ENCODE measurements around the gene VWA7.
"Not testable (repeated sequence)": the region's sequence is repeated elsewhere in the genome, so short reads cannot be mapped to it uniquely, and the experiment has no call there.

Gene VWA7

GRCh38 chr6:31813465-31813849, 36.3 kb upstream of the VWA7 start:
- WGBS (ENCODE audit: extremely low coverage, insufficient coverage, insufficient read length), result no CpG with 5 or more reads among the region's 7 CpGs
- Histone ChIP-seq H3K27me3 (ENCODE audit: insufficient read depth, low read length) (no peaks in the 10 kb centered on the region), H4K91ac (ENCODE audit: low read depth, low read length) (peak overlapping the region; percentile 35), H3K9ac (ENCODE audit: low read length) (no peak overlapping the region), H3K14ac (ENCODE audit: low read length) (no peak overlapping the region), H2BK120ac (ENCODE audit: insufficient read depth, low read length, poor library complexity) (no peak overlapping the region), H3K36me3 (ENCODE audit: control insufficient read depth in 1 of 2, insufficient read depth in 2 of 2, low read length in 2 of 2) (no peaks in the 10 kb centered on the region), H3K4me2 (ENCODE audit: low read length) (peak overlapping the region; percentile 41), H3K4me1 (ENCODE audit: control insufficient read depth in 1 of 2, insufficient read depth in 2 of 2, low read length in 2 of 2) (peaks cover 6 to 8% of the 10 kb centered on the region in 2 experiments), H3K79me1 (ENCODE audit: low read length) (peaks cover 9% of the 10 kb centered on the region), H3K9me3 (ENCODE audit: insufficient read depth, low read depth, low read length) (peaks cover 1% of the 10 kb centered on the region), H3K79me2 (ENCODE audit: control insufficient read depth, insufficient read depth, low read length, poor library complexity) (no peaks in the 10 kb centered on the region), H2AFZ (ENCODE audit: insufficient read depth, low read length, poor library complexity) (no peak overlapping the region), H3K4me3 (ENCODE audit: low read depth, low read length) (no peak overlapping the region), H2AK5ac (ENCODE audit: low read length) (no peak overlapping the region), H4K12ac (ENCODE audit: low read depth, low read length) (no peak overlapping the region), H3K18ac (ENCODE audit: low read length) (no peak overlapping the region), H3K4ac (ENCODE audit: low read depth, low read length) (no peak overlapping the region), H4K8ac (ENCODE audit: low read depth, low read length) (peak overlapping the region; percentile 4), H3K27ac (ENCODE audit: low read depth, low read length) (peak overlapping the region; percentile 68), H2BK12ac (ENCODE audit: low read length) (no peak overlapping the region), H2BK5ac (ENCODE audit: low read depth, low read length, poor library complexity) (no peak overlapping the region), H3K23ac (ENCODE audit: low read length) (no peak overlapping the region)
- no peak for DNase-seq

GRCh38 chr6:31811645-31812044, 34.5 kb upstream of the VWA7 start:
- H3K9me3 ChIP-seq (ENCODE audit: insufficient read depth, low read depth, low read length), result peaks cover 1% of the 10 kb centered on the region
- peaks cover 10% of the 10 kb centered on the region for H3K79me1 ChIP-seq (ENCODE audit: low read length)
- peaks cover under 1% of the 10 kb centered on the region for H3K79me2 ChIP-seq (ENCODE audit: control insufficient read depth, insufficient read depth, low read length, poor library complexity)
- H3K27ac ChIP-seq (ENCODE audit: low read depth, low read length), result no peak overlapping the region
- no peak overlapping the region for H4K8ac ChIP-seq (ENCODE audit: low read depth, low read length)
- H2BK5ac ChIP-seq (ENCODE audit: low read depth, low read length, poor library complexity), result no peak overlapping the region
- no CpG with 5 or more reads among the region's 12 CpGs for WGBS (ENCODE audit: extremely low coverage, insufficient coverage, insufficient read length)
- H2AK5ac ChIP-seq (ENCODE audit: low read length), result no peak overlapping the region
- no peak overlapping the region for H3K4ac ChIP-seq (ENCODE audit: low read depth, low read length)
- no peak overlapping the region for H3K23ac ChIP-seq (ENCODE audit: low read length)
- H3K27me3 ChIP-seq (ENCODE audit: insufficient read depth, low read length), result no peaks in the 10 kb centered on the region
- no peak overlapping the region for H3K14ac ChIP-seq (ENCODE audit: low read length)
- no peak overlapping the region for H2BK120ac ChIP-seq (ENCODE audit: insufficient read depth, low read length, poor library complexity)
- no peak overlapping the region for H3K18ac ChIP-seq (ENCODE audit: low read length)
- no peak overlapping the region for H4K12ac ChIP-seq (ENCODE audit: low read depth, low read length)
- no peak for DNase-seq
- no peaks in the 10 kb centered on the region for H3K36me3 ChIP-seq (ENCODE audit: control insufficient read depth in 1 of 2, insufficient read depth in 2 of 2, low read length in 2 of 2)
- no peak overlapping the region for H3K9ac ChIP-seq (ENCODE audit: low read length)
- H2AFZ ChIP-seq (ENCODE audit: insufficient read depth, low read length, poor library complexity), result no peak overlapping the region
- no peak overlapping the region for H3K4me2 ChIP-seq (ENCODE audit: low read length)
- no peak overlapping the region for H2BK12ac ChIP-seq (ENCODE audit: low read length)
- peaks cover 0 to 3% of the 10 kb centered on the region in 2 experiments for H3K4me1 ChIP-seq (ENCODE audit: control insufficient read depth in 1 of 2, insufficient read depth in 2 of 2, low read length in 2 of 2)
- no peak overlapping the region for H4K91ac ChIP-seq (ENCODE audit: low read depth, low read length)
- no peak overlapping the region for H3K4me3 ChIP-seq (ENCODE audit: low read depth, low read length)

- H3K79me1 ChIP-seq (ENCODE audit: low read length); H3K18ac ChIP-seq (ENCODE audit: low read length); H2BK5ac ChIP-seq (ENCODE audit: low read depth, low read length, poor library complexity); H2BK12ac ChIP-seq (ENCODE audit: low read length); H3K4ac ChIP-seq (ENCODE audit: low read depth, low read length); DNase-seq; H3K14ac ChIP-seq (ENCODE audit: low read length); H3K4me1 ChIP-seq (ENCODE audit: control insufficient read depth in 1 of 2, insufficient read depth in 2 of 2, low read length in 2 of 2); H3K4me3 ChIP-seq (ENCODE audit: low read depth, low read length); H3K36me3 ChIP-seq (ENCODE audit: control insufficient read depth in 1 of 2, insufficient read depth in 2 of 2, low read length in 2 of 2); H3K9me3 ChIP-seq (ENCODE audit: insufficient read depth, low read depth, low read length); H3K23ac ChIP-seq (ENCODE audit: low read length); H3K27me3 ChIP-seq (ENCODE audit: insufficient read depth, low read length); H3K79me2 ChIP-seq (ENCODE audit: control insufficient read depth, insufficient read depth, low read length, poor library complexity); H4K8ac ChIP-seq (ENCODE audit: low read depth, low read length); H3K4me2 ChIP-seq (ENCODE audit: low read length); H3K9ac ChIP-seq (ENCODE audit: low read length); H4K12ac ChIP-seq (ENCODE audit: low read depth, low read length); H2AK5ac ChIP-seq (ENCODE audit: low read length); H2AFZ ChIP-seq (ENCODE audit: insufficient read depth, low read length, poor library complexity); H3K27ac ChIP-seq (ENCODE audit: low read depth, low read length); H4K91ac ChIP-seq (ENCODE audit: low read depth, low read length); H2BK120ac ChIP-seq (ENCODE audit: insufficient read depth, low read length, poor library complexity): not testable (repeated sequence)
- no CpG with 5 or more reads among the region's 10 CpGs for WGBS (ENCODE audit: extremely low coverage, insufficient coverage, insufficient read length)
Observed at GRCh38 chr6:31808599-31808998, 31.5 kb upstream of the VWA7 start.

GRCh38 chr6:31806470-31807272, 29.5 kb upstream of the VWA7 start, which contains the start of gene LSM2:
Gene LSM2, minus strand, starts transcription at chr6:31806966. Its CDS starts 209 bp downstream, at chr6:31806757.
- Histone ChIP-seq H4K8ac (ENCODE audit: low read depth, low read length) (peak within 1 kb of the TSS; percentile 83), H3K79me1 (ENCODE audit: low read length) (peaks cover 6% of the 10 kb centered on the region), H4K12ac (ENCODE audit: low read depth, low read length) (peak within 1 kb of the TSS; percentile 51), H3K4ac (ENCODE audit: low read depth, low read length) (peak within 1 kb of the TSS; percentile 25), H3K79me2 (ENCODE audit: control insufficient read depth, insufficient read depth, low read length, poor library complexity) (peaks cover 5% of the 10 kb centered on the region), H3K18ac (ENCODE audit: low read length) (peak within 1 kb of the TSS; percentile 82), H2BK120ac (ENCODE audit: insufficient read depth, low read length, poor library complexity) (peak within 1 kb of the TSS; percentile 45), H3K36me3 (ENCODE audit: control insufficient read depth in 1 of 2, insufficient read depth in 2 of 2, low read length in 2 of 2) (peaks cover 8 to 13% of the 10 kb centered on the region in 2 experiments), H3K14ac (ENCODE audit: low read length) (peak within 1 kb of the TSS; percentile 82), H3K4me3 (ENCODE audit: low read depth, low read length) (peak within 1 kb of the TSS; percentile 77), H3K23ac (ENCODE audit: low read length) (no peak within 1 kb of the TSS), H2BK5ac (ENCODE audit: low read depth, low read length, poor library complexity) (peak within 1 kb of the TSS; percentile 24), H3K4me1 (ENCODE audit: control insufficient read depth in 1 of 2, insufficient read depth in 2 of 2, low read length in 2 of 2) (peaks cover 0 to 3% of the 10 kb centered on the region in 2 experiments), H3K9ac (ENCODE audit: low read length) (peak within 1 kb of the TSS; percentile 74), H2AK5ac (ENCODE audit: low read length) (no peak within 1 kb of the TSS), H4K91ac (ENCODE audit: low read depth, low read length) (peak within 1 kb of the TSS; percentile 53), H2AFZ (ENCODE audit: insufficient read depth, low read length, poor library complexity) (peak within 1 kb of the TSS; percentile 12), H3K27ac (ENCODE audit: low read depth, low read length) (peak within 1 kb of the TSS; percentile 77), H3K9me3 (ENCODE audit: insufficient read depth, low read depth, low read length) (peaks cover 1% of the 10 kb centered on the region), H2BK12ac (ENCODE audit: low read length) (no peak within 1 kb of the TSS), H3K27me3 (ENCODE audit: insufficient read depth, low read length) (no peaks in the 10 kb centered on the region), H3K4me2 (ENCODE audit: low read length) (peak within 1 kb of the TSS; percentile 88)
- peak; percentile 98 to 99 for DNase-seq
- no CpG with 5 or more reads among the region's 51 CpGs for WGBS (ENCODE audit: extremely low coverage, insufficient coverage, insufficient read length)
